Ishikawa (cell line): ENCODE measurements around the gene ORM1.

Source experiments
- CEBPB ChIP-seq: IDR thresholded peaks from 2 replicates; pipeline ENCODE4 v1.6.1; 2012
- CREB1 ChIP-seq: IDR thresholded peaks from 2 replicates; pipeline ENCODE4 v1.6.1; 2012; ENCODE audit warnings: low read depth
- EGR1 ChIP-seq: IDR thresholded peaks from 2 replicates; pipeline ENCODE4 v1.6.1; 2012
- EP300 ChIP-seq: IDR thresholded peaks from 2 replicates; pipeline ENCODE4 v1.6.1; 2012; ENCODE audit warnings: borderline replicate concordance
- FOXM1 ChIP-seq: IDR thresholded peaks from 2 replicates; pipeline ENCODE4 v1.6.1; 2012; ENCODE audit warnings: low read depth, borderline replicate concordance
- NFIC ChIP-seq: IDR thresholded peaks from 2 replicates; pipeline ENCODE4 v1.6.1; 2012
- RAD21 ChIP-seq: IDR thresholded peaks from 2 replicates; pipeline ENCODE4 v1.6.1; 2012; ENCODE audit warnings: low read depth
- REST ChIP-seq: IDR thresholded peaks from 2 replicates; pipeline ENCODE4 v1.6.1; 2012; ENCODE audit warnings: low read depth, mild to moderate bottlenecking
- TAF1 ChIP-seq: IDR thresholded peaks from 2 replicates; pipeline ENCODE4 v1.6.1; 2012; ENCODE audit warnings: low read depth, mild to moderate bottlenecking
- TCF12 ChIP-seq: IDR thresholded peaks from 2 replicates; pipeline ENCODE4 v1.6.1; 2012; ENCODE audit warnings: low read depth
- TEAD4 ChIP-seq: IDR thresholded peaks from 2 replicates; pipeline ENCODE4 v1.6.1; 2012
- USF1 ChIP-seq: IDR thresholded peaks from 2 replicates; pipeline ENCODE4 v1.6.1; 2012
- YY1 ChIP-seq: IDR thresholded peaks from 2 replicates; pipeline ENCODE4 v1.6.1; 2012; ENCODE audit warnings: low read depth
- ZBTB7A ChIP-seq: IDR thresholded peaks from 2 replicates; pipeline ENCODE4 v1.6.1; 2012; ENCODE audit warnings: low read depth
- TF ChIP-seq, protein P1 (sequence below): IDR thresholded peaks from 2 replicates; pipeline ENCODE4 v1.6.1; 2012

ORM1 gene

DNA sequence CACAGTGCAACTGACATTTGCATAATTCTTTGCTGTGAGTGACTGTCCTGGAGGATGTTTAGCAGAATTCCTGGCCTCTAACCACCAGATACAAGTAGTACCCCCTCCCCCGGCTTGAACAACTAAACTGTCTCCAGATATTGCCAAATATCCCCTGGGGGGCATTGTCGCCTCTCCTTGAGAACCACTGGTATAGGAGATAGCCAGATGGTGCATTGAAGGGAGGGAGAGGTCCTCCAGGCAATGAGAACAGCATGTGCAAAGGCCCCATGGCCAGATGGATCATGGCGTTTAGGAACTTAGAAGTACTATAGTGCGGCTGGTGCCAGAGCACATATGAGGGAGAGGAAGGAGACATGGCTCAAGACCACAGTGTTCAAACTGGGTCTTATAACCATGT, 18.9 kb upstream of the ORM1 start:
- TF ChIP-seq FOXM1 (no peak), REST (no peak), EGR1 (no peak), EP300 (no peak), RAD21 (no peak), USF1 (no peak), NFIC (no peak), YY1 (no peak), TEAD4 (no peak), TCF12 (no peak), CREB1 (no peak)
- TF ChIP-seq, protein P1, sequence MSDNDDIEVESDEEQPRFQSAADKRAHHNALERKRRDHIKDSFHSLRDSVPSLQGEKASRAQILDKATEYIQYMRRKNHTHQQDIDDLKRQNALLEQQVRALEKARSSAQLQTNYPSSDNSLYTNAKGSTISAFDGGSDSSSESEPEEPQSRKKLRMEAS: no peak

DNA sequence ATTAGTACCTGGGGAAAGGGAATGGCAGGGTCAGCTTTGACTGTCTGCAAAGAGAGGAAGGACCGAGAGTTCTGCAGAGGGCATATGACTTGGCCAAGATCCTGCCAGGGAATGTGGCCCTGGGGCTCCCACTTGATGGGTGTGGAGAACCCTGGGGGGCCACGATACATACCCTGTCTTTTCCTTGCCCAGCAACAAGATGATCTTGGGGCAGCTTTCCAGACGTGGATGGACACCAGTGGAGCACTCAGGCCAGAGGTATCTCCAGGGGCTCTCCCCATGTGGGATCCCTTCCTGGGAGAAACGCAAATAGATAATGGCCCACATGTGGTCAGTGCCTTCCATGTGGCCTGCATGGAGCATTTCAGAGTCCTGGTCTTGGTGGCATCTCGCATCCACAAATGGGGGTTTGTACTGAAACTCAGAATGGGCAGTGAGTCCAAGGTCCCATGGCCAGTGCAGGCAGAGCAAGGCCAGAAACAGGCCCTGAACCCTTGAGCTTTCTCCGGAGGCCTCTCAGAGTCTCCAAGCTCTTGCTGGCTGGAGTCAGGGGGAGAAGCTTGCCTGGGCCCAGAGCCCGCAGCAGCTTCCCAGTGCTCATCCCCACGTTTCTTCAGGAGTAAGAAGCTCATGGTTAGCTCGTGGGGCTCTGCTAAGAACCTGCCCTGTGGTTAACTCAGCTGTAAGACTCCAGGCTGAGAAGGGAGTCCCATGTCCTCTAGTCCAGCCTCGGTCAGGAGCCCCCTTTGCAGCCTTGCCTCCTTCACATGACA, 18.3 kb upstream of the ORM1 start:
- no peak for TF ChIP-seq FOXM1
- no peak for TF ChIP-seq EP300
- no peak for TF ChIP-seq TEAD4
- TF ChIP-seq NFIC: no peak
- no peak for TF ChIP-seq RAD21
- no peak for TF ChIP-seq YY1
- TF ChIP-seq TAF1: no peak
- no peak for TF ChIP-seq ZBTB7A
- TF ChIP-seq, protein P1: no peak
- no peak for TF ChIP-seq TCF12
- TF ChIP-seq CREB1: no peak

- no peak for TF ChIP-seq RAD21
- no peak for TF ChIP-seq REST
- no peak for TF ChIP-seq YY1
- no peak for TF ChIP-seq FOXM1
- TF ChIP-seq, protein P1: no peak
- TF ChIP-seq TAF1: no peak
- TF ChIP-seq ZBTB7A: no peak
Observed at GRCh38 chr9:114307899-114308267, 15.0 kb upstream of the ORM1 start.

DNA sequence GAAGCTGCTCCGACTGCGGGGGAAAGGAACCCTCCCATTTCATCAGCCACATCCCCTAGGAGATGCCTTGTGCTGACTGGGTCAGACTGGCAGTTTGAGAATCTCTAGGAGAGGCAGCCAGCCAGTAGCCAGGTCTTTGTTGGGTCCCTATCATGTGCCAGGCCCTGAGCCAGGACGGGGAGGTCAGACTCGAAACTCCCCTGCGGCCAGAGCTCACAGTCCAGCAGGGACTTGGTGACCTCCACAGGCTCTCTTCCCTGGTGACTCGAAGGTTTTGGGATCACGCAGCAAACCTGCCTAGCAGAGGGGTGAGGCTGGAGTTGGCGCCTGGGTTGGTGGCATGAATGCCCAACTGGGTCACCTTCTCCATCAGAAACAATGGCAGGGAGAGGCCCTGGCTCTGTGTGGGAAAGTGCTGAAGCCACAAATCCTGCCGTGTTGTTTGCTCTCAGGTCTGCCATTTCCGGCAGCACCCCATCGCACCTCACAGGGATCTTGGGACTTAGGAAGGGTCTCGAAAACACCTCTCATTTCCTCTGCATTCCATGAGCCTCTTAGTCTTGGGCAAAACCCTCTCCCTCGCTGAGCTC, 14.4 kb upstream of the ORM1 start:
- TF ChIP-seq ZBTB7A (no peak), YY1 (no peak), TAF1 (no peak), RAD21 (no peak), REST (no peak), EP300 (no peak), CEBPB (no peak), EGR1 (no peak), NFIC (no peak), CREB1 (no peak), USF1 (no peak), TEAD4 (no peak), TCF12 (no peak)
- TF ChIP-seq, protein P1: no peak
